CD4-positive, alpha-beta T cell treated with Interleukin-1 beta for 1 hour (primary cell): ENCODE measurements around the gene KIF16B.

Experiments used
- DNase-seq, 2 donors: peaks; one replicate each; pipeline ENCODE4 v3.0.0-alpha.2; 2020 to 2022

Gene KIF16B

DNA sequence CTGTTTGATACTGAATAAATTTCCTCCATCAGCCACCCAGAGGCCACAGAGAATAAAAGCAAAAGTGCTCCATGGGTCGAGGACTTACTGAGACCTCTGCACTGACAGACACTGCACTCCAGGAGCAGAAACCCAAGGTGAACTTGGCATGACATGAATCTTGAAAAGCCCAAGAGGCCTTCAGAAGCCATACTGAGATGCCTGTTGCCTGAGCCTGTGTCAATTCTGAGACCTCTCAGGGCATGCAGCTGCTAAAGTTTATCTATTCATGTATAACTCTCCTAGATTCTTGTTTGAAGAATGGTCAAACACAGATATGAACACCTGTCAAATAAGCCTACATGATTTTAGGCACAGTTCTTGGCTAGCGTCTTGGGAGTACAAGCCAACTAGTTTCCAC lies 145.7 kb downstream of the KIF16B start:
- DNase-seq = no peak

DNA sequence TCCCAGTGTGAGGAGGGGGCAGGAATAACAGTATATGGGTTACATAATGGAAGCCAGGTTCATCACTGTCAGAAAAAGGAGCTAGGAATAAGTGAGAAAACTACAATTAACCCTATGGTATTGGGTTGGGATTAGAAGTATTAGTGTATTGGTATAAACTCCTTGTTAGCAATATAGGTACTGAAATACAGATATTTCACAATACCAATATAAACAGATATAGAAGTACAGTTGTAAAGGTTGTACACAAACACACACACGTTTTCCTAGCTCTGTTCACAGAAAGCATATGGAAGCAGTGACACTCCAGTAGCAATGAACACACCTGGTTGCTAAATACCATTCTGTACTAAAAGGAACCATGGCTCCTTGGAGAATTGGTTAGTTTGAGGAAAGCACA lies 148.5 kb downstream of the KIF16B start:
- DNase-seq = no peak

DNA sequence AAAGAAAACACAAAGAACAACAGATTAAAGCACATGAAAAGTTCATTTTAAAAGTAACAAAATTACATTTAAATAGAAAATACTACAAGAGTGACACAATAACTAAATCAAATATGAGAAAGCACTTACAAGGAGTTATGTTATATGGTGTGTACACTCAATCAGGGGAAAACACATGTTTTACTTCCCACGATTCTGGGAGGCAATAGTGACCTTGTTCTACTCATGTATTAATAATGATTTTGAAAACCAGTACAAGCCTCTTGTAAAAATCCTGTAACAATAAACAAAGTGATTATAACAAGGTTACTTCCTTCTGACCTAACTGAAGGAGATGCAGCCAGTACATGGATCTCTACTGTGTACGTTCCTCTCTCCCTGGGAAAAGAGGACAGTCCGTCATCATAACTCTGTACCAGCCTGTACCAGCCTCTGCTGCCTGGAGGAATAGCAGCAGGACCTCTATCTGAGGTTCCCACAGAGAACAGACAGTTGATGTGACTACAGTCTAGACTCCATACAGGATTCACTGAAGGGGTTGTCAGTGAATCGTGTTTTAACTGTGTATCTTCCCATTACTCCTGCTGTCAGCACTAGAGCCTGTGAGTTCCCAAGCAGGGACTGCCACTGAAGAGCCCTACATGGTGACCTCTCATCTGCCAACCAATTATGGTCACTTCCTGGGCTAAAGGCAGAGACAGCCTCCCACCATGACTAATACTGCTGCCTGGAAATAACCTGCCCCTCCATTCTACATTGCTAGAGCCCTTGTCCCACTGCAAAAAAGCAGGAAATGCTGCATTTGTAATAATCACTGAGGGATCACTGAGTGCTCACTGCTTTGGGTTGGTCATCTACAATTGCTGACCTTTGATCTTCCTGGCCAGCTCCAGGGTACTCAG lies 149.7 kb downstream of the KIF16B start:
- no peak for DNase-seq

- no peak for DNase-seq
Measured at GRCh38 chr20:16419138-16419715, 154.0 kb downstream of the KIF16B start.

DNA sequence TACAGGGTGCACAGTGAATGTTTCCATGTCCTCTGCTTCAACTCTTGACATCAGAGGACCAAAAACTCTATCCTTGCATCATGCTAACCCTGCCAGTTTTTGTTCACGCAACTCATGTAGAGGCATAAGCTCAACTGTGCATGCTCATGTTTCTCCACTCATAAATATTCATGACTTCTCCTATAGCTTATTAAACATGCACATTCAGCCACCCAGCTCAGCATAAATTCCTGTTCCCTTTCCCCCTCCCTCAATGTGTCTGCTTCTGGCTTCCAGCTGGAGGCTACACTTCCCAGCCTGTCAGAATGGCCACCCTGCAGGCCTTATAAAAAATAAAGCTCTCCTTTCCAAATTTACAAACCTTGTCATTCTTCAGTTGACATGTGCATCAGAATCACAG lies 154.6 kb downstream of the KIF16B start:
- DNase-seq = no peak

DNA sequence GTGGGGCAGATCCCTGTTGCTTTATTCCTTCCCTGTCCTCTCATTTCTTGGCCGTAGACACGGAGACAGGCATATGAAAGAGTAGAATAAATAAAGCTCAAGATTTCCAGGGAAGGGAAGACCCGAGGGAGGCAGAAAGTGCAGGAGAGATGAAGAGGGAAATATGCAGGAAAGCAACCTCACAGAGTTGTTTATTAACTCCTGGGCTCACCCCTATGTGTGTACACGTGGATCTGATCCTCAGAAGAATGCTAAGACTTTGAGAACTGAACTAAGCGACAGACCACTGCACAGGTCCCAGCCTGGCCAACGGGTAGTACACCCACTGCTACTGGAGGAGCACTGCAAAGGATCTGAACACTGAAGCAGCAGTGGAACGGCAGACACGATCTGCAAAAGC lies 156.2 kb downstream of the KIF16B start:
- DNase-seq = no peak

GRCh38 chr20:16415071-16416053 lies 157.9 kb downstream of the KIF16B start:
- DNase-seq = no peak

DNA sequence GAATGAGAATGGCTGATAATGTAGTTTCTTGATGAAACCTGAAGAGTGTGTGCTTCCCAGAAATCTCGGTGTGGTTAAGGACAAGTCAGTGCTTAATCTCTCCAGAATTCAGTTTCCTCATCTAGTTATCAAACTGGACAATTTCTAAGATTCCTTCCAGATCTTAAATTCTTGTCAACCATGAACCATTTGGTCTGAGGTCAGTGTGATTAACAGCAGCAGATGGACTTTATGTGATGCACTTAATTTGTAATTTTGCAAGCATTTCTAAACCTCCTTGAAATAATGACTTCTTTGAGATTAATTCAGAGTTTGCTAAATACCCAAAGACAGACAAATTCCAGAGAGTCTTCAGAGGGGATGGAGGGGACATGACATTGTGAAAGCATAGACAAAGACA lies 160.3 kb downstream of the KIF16B start:
- DNase-seq = no peak

DNA sequence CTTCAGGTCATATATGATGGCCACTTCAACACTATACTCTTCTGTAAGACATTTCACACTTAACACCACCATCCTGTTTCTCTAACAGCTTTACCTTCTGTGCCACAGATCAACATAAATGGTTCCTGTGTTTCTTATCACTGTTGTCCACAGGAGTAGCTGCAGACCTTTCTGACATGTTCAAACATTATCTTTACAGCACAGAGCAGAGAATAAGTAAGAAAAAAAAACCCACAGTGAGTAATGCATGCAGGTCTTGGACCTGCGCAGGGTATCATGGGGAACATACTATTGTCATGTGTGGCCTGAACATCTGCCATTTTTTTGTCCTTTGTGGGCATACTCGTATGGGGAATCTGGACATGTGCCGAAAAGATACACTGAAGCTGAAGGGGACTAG lies 161.9 kb downstream of the KIF16B start:
- DNase-seq = no peak

DNA sequence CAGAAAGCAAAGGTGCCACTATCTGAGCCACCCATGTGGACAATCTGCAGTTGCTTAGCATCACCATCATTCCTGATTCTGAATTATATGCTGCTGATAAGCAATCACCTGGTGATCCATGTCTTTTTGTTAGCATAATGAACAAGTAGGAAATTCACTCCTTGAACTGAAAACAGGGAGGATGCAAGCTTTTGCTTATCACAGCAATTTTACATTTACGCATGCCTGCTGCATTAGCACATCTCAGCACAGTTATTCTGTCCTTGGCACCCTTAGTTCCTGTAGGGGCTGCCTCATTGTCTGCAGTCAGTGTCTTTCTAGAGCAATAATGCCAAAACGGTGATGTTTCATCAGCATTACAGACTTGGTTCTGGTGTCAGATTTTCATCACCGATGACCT lies 162.6 kb downstream of the KIF16B start:
- DNase-seq = no peak

GRCh38 chr20:16408981-16409380 lies 164.3 kb downstream of the KIF16B start:
- DNase-seq = no peak

DNA sequence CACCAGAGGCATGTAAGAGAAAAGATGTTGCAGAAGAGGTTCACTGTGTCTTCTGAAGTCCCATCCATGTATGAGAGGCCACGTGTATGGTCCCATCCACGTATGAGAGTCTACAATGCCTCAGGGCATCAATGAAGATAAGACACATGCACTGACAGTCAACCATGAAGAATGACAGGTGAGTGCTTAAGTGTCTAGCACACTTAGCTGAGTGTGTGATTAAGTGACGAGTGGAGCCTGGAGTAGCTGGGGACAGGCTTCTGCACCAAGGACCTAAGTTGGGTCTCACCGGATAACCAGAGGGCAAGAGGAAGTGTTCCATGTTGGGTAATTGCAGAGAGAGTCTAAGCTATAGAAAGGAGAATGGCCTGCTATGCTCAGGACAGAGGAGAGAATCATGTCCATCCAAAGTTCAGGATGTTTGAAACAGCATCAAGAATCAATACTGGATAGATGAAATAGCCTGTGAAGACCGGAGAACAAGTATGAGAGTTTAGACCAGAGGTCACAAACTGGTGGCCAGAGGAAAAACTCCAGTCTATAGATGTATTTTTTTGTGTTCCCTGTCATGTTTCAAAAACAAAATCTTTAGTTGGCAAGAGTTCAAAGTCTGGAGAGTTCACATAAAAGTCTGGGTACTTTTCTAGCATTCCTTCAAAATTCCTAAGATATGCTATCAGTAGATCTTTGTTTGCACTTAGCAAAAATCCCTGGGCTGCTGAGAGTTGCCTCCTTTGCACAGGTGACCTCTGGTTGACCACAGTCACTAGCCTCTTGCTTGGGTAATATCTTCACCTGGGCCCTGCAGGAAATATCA lies 165.8 kb downstream of the KIF16B start:
- DNase-seq = no peak

- no peak for DNase-seq
Measured at GRCh38 chr20:16405254-16405653, 168.0 kb downstream of the KIF16B start.

DNA sequence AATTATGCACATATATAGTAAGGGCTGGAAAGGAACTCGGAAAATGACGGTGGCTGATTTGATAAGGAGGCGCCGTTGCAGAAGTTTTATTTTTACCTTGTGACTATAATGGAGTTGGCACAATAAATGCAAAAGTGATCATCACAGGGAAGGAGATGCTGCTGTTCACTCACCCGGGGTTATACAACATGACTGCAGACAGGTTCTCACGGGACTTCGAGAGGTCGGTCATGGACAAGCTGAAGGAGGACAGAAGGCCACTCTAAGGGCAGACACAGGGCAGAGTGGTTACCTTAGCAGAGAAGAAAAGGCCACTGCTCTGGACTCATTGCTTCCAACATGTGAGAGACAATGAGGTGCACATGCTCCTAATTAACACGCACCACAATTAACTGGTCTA lies 168.6 kb downstream of the KIF16B start:
- DNase-seq = no peak

DNA sequence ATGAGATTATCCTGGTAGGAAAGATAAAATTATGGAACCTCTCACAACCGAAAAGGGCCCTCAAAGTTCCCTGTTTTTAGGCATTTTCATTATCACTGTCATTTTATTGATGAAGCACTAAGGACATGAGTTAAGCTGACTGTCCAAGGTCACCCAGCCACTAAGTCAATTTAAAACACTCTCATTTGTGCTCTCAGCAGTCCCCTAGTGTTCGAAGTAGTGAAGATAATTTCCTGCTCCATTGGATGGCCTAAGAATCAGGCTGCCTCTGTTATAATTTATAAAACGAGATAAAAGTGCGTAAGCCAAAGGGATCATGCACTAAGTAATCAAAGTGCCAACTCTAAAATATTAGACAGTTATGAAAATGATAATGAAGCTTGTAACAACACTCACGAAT lies 169.1 kb downstream of the KIF16B start:
- no peak for DNase-seq

- no peak for DNase-seq
Measured at GRCh38 chr20:16400234-16400633, 173.0 kb downstream of the KIF16B start.

GRCh38 chr20:16399801-16400200 lies 173.4 kb downstream of the KIF16B start:
- DNase-seq = no peak

DNA sequence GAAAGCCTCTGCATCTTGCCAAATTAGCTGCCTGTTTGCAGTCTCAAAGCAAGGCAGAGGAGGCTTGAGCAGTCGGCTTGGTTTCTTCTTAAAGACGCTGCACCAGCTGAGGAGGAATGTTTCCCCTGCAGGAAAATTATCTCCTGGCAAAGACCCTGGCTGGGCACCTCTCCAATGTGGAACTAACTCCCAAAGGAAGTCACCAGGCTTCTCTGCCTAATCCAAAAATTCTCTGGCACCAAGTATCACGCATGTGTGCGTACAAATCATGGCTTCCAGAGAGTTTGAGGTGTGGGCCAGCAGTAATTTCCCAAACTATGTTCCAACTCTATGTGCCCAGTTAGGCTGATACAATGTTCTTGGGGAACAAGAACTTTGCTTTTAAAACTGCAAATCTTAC lies 176.2 kb downstream of the KIF16B start:
- no peak for DNase-seq

DNA sequence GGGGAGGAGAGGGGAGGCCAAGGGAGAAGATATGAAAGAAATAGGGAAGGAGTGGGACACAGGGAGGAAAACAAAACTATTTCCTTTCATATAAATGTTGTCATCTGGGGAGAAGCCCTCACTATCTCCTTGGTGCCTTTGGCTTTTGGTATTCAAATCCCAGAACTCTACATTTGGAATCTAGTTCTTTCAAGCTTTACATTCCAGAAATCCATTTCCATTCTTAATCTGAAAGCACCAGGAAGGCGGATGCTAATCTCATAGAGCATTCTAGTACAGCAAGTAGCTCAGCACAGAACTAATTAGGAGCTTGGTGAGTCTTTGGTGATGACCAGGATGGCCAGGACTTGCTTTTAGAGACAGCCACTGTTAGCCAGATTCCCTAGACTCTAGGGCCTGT lies 177.9 kb downstream of the KIF16B start:
- DNase-seq = no peak

DNA sequence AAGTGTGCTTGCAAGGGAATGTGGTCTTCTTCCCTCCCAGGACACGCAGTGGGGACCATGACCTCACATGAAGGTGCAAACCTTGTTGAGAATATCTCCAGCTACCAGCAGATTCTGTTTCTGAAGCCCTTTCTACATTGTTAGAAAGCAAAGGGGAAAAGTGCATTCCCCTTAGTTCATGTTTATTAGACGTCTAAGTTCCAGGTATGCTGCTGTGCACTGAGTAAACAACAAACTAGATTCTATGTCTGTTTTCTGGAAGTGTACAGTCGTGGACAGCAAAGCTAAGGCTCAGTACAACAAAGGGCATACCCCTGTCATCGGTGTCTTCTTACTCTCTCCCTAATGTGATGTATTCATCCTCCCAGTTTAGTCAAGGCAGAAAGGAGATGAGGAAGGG lies 178.5 kb downstream of the KIF16B start:
- no peak for DNase-seq

DNA sequence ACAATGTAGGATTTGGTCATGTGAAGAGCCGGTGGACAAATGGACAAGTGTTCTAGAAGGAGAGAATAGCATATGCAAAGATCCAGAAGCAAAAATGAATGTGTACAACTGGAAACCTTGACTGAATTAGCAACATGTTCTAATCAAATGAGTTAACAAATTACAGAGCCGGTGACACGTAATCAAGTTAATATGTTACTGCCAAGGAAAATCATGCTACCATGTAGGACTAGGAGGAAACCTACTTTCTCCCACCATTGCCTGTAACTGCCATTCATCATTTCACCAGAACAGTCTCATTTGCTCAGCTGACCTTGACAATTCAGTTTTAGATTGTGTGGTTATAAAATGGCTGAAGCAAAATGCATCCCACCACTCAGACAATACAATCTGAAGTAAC lies 179.4 kb downstream of the KIF16B start:
- no peak for DNase-seq

DNA sequence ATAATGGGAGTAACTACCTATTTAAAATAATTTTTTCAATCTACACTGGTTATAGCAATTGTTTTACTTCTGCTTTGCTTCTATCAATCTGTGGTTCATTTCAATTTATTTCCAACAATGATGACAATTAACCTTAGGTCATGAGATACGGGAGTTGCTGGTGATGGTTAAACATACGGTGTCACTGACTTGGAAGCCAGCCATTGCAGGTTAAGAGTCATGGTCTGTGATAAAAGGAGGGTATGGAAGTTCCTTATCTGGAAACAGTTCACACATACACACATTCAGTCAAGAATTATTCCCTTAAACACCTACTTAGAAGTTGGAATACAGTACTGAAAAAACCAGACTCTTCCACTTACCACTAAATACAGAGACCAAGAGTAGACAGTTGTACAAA lies 180.0 kb downstream of the KIF16B start:
- no peak for DNase-seq

- peak in 1 of 2 donors; percentile 18 for DNase-seq
Measured at GRCh38 chr20:16392346-16392745, 180.9 kb downstream of the KIF16B start.
